Central memory CD8-positive, alpha-beta T cell (primary cell): ENCODE results near the gene TMEFF2.
A peak's percentile ranks its signal among the peaks of the same experiment; 100 is the strongest.
"Not testable (repeated sequence)": the region's sequence is repeated elsewhere in the genome, so short reads cannot be mapped to it uniquely, and the experiment has no call there.

Experiments used
- ATAC-seq: fragments of 150-1000 bp; cut with Tn5 transposase; replicated peaks from 2 replicates; pipeline ENCODE4 v1.10.0; 2022; ENCODE audit warnings: mild to moderate bottlenecking, moderate FRiP score, moderate number of reproducible peaks; ENCODE audit not compliant: poor library complexity, severe bottlenecking; ENCODE audit errors: extremely low read depth
- DNase-seq, 2 donors: peaks; one replicate each; pipeline ENCODE4 v3.0.0; 2021; ENCODE audit warnings: low spot score in 2 of 2
- H3K27ac Mint-ChIP-seq: one replicate; pipeline ENCODE4 v1.8.0; 2022; ENCODE audit warnings: low read depth, mild to moderate bottlenecking, moderate library complexity, mixed read lengths
- H3K27me3 Mint-ChIP-seq: one replicate; pipeline ENCODE4 v1.8.0; 2022; ENCODE audit warnings: mixed read lengths
- H3K36me3 Mint-ChIP-seq: one replicate; pipeline ENCODE4 v1.8.0; 2022; ENCODE audit warnings: mild to moderate bottlenecking, moderate library complexity, mixed read lengths; ENCODE audit not compliant: insufficient read depth
- H3K4me1 Mint-ChIP-seq: one replicate; pipeline ENCODE4 v1.8.0; 2022; ENCODE audit warnings: mixed read lengths
- H3K4me3 Mint-ChIP-seq: one replicate; pipeline ENCODE4 v1.8.0; 2022; ENCODE audit warnings: mild to moderate bottlenecking, moderate library complexity, mixed read lengths
- H3K9me3 Mint-ChIP-seq: one replicate; pipeline ENCODE4 v1.8.0; 2022; ENCODE audit warnings: mixed read lengths

TMEFF2 gene

GRCh38 chr2:192117705-192118104, 77.0 kb downstream of the TMEFF2 start:
- no peaks in the 10 kb centered on the region for H3K4me1 Mint-ChIP-seq
- no peak overlapping the region for H3K27ac Mint-ChIP-seq
- no peaks in the 10 kb centered on the region for H3K36me3 Mint-ChIP-seq
- DNase-seq, result no peak
- H3K9me3 Mint-ChIP-seq, result no peaks in the 10 kb centered on the region
- no peak overlapping the region for H3K4me3 Mint-ChIP-seq
- no peak for ATAC-seq
- peaks cover 28% of the 10 kb centered on the region for H3K27me3 Mint-ChIP-seq

GRCh38 chr2:192111536-192111935, 83.2 kb downstream of the TMEFF2 start:
- not testable (repeated sequence) for H3K27ac Mint-ChIP-seq, H3K9me3 Mint-ChIP-seq, DNase-seq, H3K4me3 Mint-ChIP-seq, ATAC-seq, H3K4me1 Mint-ChIP-seq, H3K36me3 Mint-ChIP-seq
- H3K27me3 Mint-ChIP-seq, result peaks cover 25% of the 10 kb centered on the region

- Mint-ChIP-seq H3K36me3 (no peaks in the 10 kb centered on the region), H3K4me3 (no peak overlapping the region), H3K9me3 (no peaks in the 10 kb centered on the region), H3K27ac (no peak overlapping the region), H3K4me1 (no peaks in the 10 kb centered on the region), H3K27me3 (peaks cover 37% of the 10 kb centered on the region)
- DNase-seq (no peak), ATAC-seq (no peak)
These were observed 95.0 kb downstream of the TMEFF2 start for GRCh38 chr2:192099742-192100141.

GRCh38 chr2:192098814-192099491, 95.8 kb downstream of the TMEFF2 start:
- Mint-ChIP-seq H3K36me3 (no peaks in the 10 kb centered on the region), H3K4me1 (no peaks in the 10 kb centered on the region), H3K4me3 (no peak overlapping the region), H3K9me3 (no peaks in the 10 kb centered on the region), H3K27ac (no peak overlapping the region), H3K27me3 (peaks cover 33% of the 10 kb centered on the region)
- DNase-seq (no peak), ATAC-seq (no peak)

- Mint-ChIP-seq H3K36me3 (no peaks in the 10 kb centered on the region), H3K4me3 (no peak overlapping the region), H3K27me3 (peaks cover 11% of the 10 kb centered on the region), H3K4me1 (no peaks in the 10 kb centered on the region), H3K9me3 (no peaks in the 10 kb centered on the region), H3K27ac (no peak overlapping the region)
- DNase-seq (no peak), ATAC-seq (no peak)
These were observed 103.3 kb downstream of the TMEFF2 start for GRCh38 chr2:192091476-192091875.

- H3K27ac Mint-ChIP-seq, result no peak overlapping the region
- H3K4me3 Mint-ChIP-seq, result no peak overlapping the region
- DNase-seq, result no peak
- ATAC-seq, result no peak
- no peaks in the 10 kb centered on the region for H3K9me3 Mint-ChIP-seq
- no peaks in the 10 kb centered on the region for H3K4me1 Mint-ChIP-seq
- peaks cover 11% of the 10 kb centered on the region for H3K27me3 Mint-ChIP-seq
- no peaks in the 10 kb centered on the region for H3K36me3 Mint-ChIP-seq
These were observed 103.8 kb downstream of the TMEFF2 start for GRCh38 chr2:192090911-192091310.

- H3K4me1 Mint-ChIP-seq, result no peaks in the 10 kb centered on the region
- H3K4me3 Mint-ChIP-seq, result no peak overlapping the region
- no peaks in the 10 kb centered on the region for H3K36me3 Mint-ChIP-seq
- ATAC-seq (no peak), DNase-seq (no peak)
- H3K27ac Mint-ChIP-seq, result no peak overlapping the region
- peaks cover 29% of the 10 kb centered on the region for H3K27me3 Mint-ChIP-seq
- H3K9me3 Mint-ChIP-seq, result no peaks in the 10 kb centered on the region
These were observed 107.3 kb downstream of the TMEFF2 start for GRCh38 chr2:192087398-192087958.

GRCh38 chr2:192082121-192082520, 112.6 kb downstream of the TMEFF2 start:
- ATAC-seq (no peak), DNase-seq (no peak)
- peaks cover 22% of the 10 kb centered on the region for H3K27me3 Mint-ChIP-seq
- H3K27ac Mint-ChIP-seq, result no peak overlapping the region
- no peaks in the 10 kb centered on the region for H3K36me3 Mint-ChIP-seq
- H3K9me3 Mint-ChIP-seq, result no peaks in the 10 kb centered on the region
- H3K4me1 Mint-ChIP-seq, result no peaks in the 10 kb centered on the region
- H3K4me3 Mint-ChIP-seq, result no peak overlapping the region

- H3K4me1 Mint-ChIP-seq, H3K4me3 Mint-ChIP-seq, H3K27ac Mint-ChIP-seq, H3K9me3 Mint-ChIP-seq, ATAC-seq, DNase-seq, H3K36me3 Mint-ChIP-seq: not testable (repeated sequence)
- peaks cover 22% of the 10 kb centered on the region for H3K27me3 Mint-ChIP-seq
These were observed 114.6 kb downstream of the TMEFF2 start for GRCh38 chr2:192080096-192080495.

- peaks cover 22% of the 10 kb centered on the region for H3K4me1 Mint-ChIP-seq
- no peaks in the 10 kb centered on the region for H3K36me3 Mint-ChIP-seq
- no peaks in the 10 kb centered on the region for H3K27me3 Mint-ChIP-seq
- H3K9me3 Mint-ChIP-seq, result no peaks in the 10 kb centered on the region
- DNase-seq, result no peak
- no peak for ATAC-seq
- H3K4me3 Mint-ChIP-seq, result no peak overlapping the region
- H3K27ac Mint-ChIP-seq, result no peak overlapping the region
These were observed 120.9 kb downstream of the TMEFF2 start for GRCh38 chr2:192073878-192074277.

- Mint-ChIP-seq H3K4me3 (no peak overlapping the region), H3K27ac (no peak overlapping the region), H3K4me1 (peaks cover 22% of the 10 kb centered on the region), H3K27me3 (no peaks in the 10 kb centered on the region), H3K36me3 (no peaks in the 10 kb centered on the region), H3K9me3 (no peaks in the 10 kb centered on the region)
- ATAC-seq (no peak), DNase-seq (no peak)
These were observed 122.0 kb downstream of the TMEFF2 start for GRCh38 chr2:192072778-192073177.

- no peaks in the 10 kb centered on the region for H3K9me3 Mint-ChIP-seq
- no peaks in the 10 kb centered on the region for H3K36me3 Mint-ChIP-seq
- peaks cover 22% of the 10 kb centered on the region for H3K4me1 Mint-ChIP-seq
- DNase-seq, result no peak
- H3K27me3 Mint-ChIP-seq, result no peaks in the 10 kb centered on the region
- peak; percentile 69 for ATAC-seq
- no peak overlapping the region for H3K4me3 Mint-ChIP-seq
- no peak overlapping the region for H3K27ac Mint-ChIP-seq
These were observed 122.5 kb downstream of the TMEFF2 start for GRCh38 chr2:192072261-192072660.

- Mint-ChIP-seq H3K36me3 (no peaks in the 10 kb centered on the region), H3K27ac (no peak overlapping the region), H3K4me1 (peaks cover 16% of the 10 kb centered on the region), H3K9me3 (no peaks in the 10 kb centered on the region), H3K4me3 (no peak overlapping the region), H3K27me3 (peaks cover 5% of the 10 kb centered on the region)
- no peak for DNase-seq
- no peak for ATAC-seq
These were observed 124.6 kb downstream of the TMEFF2 start for GRCh38 chr2:192070099-192070498.
